H1 (cell line): ENCODE results near the gene RBM44. TPM values are rescaled to one million over a fixed set of nuclear protein-coding genes. Genes with fewer than 3 reads are reported as not detected.

Experiments used
- BACH1 ChIP-seq: IDR thresholded peaks from 2 replicates; pipeline ENCODE4 v1.6.1; 2012; ENCODE audit warnings: low read length, improper control_type of control experiment
- CEBPB ChIP-seq: IDR thresholded peaks from 2 replicates; pipeline ENCODE4 v1.6.1; 2012; ENCODE audit warnings: low read depth, low read length
- CHD7 ChIP-seq: fragments of 300-600 bp; sonication (generic); IDR thresholded peaks from 2 replicates; pipeline ENCODE4 v1.7.1; 2012; ENCODE audit warnings: low read length, moderate library complexity, mild to moderate bottlenecking, inconsistent platforms; ENCODE audit not compliant: insufficient replicate concordance
- CTBP2 ChIP-seq: IDR thresholded peaks from 2 replicates; pipeline ENCODE4 v1.7.0; 2011; ENCODE audit warnings: borderline replicate concordance, mild to moderate bottlenecking, moderate library complexity, mixed read lengths, low read length; ENCODE audit not compliant: insufficient read depth, insufficient read length
- EP300 ChIP-seq, 2 experiments: IDR thresholded peaks; 1 replicate in 1 of 2; 2 replicates in 1 of 2; pipeline ENCODE4 v1.6.1; 2011 to 2012; ENCODE audit warnings: low read depth in 2 of 2, low read length in 2 of 2, mild to moderate bottlenecking in 2 of 2, borderline replicate concordance in 1 of 2, inconsistent platforms in 1 of 2, moderate library complexity in 1 of 2
- RFX5 ChIP-seq: IDR thresholded peaks from 2 replicates; pipeline ENCODE4 v1.6.1; 2011; ENCODE audit warnings: low read depth, low read length, improper control_type of control experiment, borderline replicate concordance
- RNF2 ChIP-seq: fragments of 200-900, 300-1000 bp; sonication (generic); IDR thresholded peaks from 2 replicates; pipeline ENCODE4 v1.7.1; 2016; ENCODE audit warnings: borderline replicate concordance, low read depth, mild to moderate bottlenecking, antibody characterized with exemption, low read length; ENCODE audit not compliant: poor library complexity, severe bottlenecking; ENCODE audit errors: missing control alignments
- TCF12 ChIP-seq: IDR thresholded peaks from 2 replicates; pipeline ENCODE4 v1.6.1; 2011; ENCODE audit warnings: low read depth, mild to moderate bottlenecking, low read length
- USF2 ChIP-seq: IDR thresholded peaks from 2 replicates; pipeline ENCODE4 v1.6.1; 2011; ENCODE audit warnings: low read length, improper control_type of control experiment
- polyA plus RNA-seq, 7 experiments: library from polyadenylated mRNA; depleted of rRNA in 3 of 7; stranded (reverse) in 5 of 7; unstranded in 2 of 7; fragments of >200 nt in 5 of 7; fragments of 200-250 nt in 2 of 7; gene quantifications; 1 replicate in 5 of 7; 2 replicates in 1 of 7; 4 replicates in 1 of 7; pipeline versions ENCODE4 v1.2.1 to v1.2.3, GENCODE V29; 2011 to 2013; ENCODE audit warnings: missing spikeins in 2 of 7, mixed read lengths in 2 of 7
- total RNA-seq: library from RNA; stranded (reverse); fragmentation: NEBNext Ultra II Directional; extraction: Animal tissue kit (Norgen Biotek cat#: 25700); gene quantifications from 2 replicates; pipeline ENCODE4 v1.2.1, GENCODE V29; 2021

The RBM44 gene
- total and polyA plus RNA-seq, 2 of the 8 experiments (the other 6 are each of a cell fraction or from before 2014, with no cell fraction given), result 0.12 to 0.43 TPM

GRCh38 chr2:237854295-237854694 is 55.7 kb downstream of the RBM44 start (continued):
- TF ChIP-seq CHD7 (no peak), RNF2 (no peak), TCF12 (no peak), BACH1 (no peak), RFX5 (no peak), EP300 (IDR thresholded peaks at IDR 0.05; ENCODE audit: borderline replicate concordance in 1 of 2, low read depth in 2 of 2, low read length in 2 of 2) (no peak), CEBPB (no peak), CTBP2 (no peak), USF2 (no peak)
